Sigmoid colon (tissue), 7 donors: ENCODE data around the gene ANGEL2. TPM values are rescaled to one million over a fixed set of nuclear protein-coding genes. Genes with fewer than 3 reads are reported as not detected.

Experiments
- DNase-seq: peaks from one replicate; pipeline ENCODE4 v3.0.0-alpha.2; 2019
- H3K27ac ChIP-seq, 4 donors: fragments of 200-600 bp; sonication (generic); one replicate each; pipeline ENCODE4 v1.5.1; 2016 to 2019; ENCODE audit warnings: mild to moderate bottlenecking in 1 of 4
- H3K27me3 ChIP-seq, 3 donors: fragments of 200-600 bp; sonication (generic); one replicate each; pipeline ENCODE4 v1.5.1; 2019; ENCODE audit warnings: mild to moderate bottlenecking in 1 of 3
- H3K36me3 ChIP-seq, 4 donors: fragments of 200-600 bp; sonication (generic); one replicate each; pipeline ENCODE4 v1.5.1; 2016 to 2019
- H3K4me1 ChIP-seq, 4 donors: fragments of 200-600 bp; sonication (generic); one replicate each; pipeline ENCODE4 v1.5.1; 2017 to 2019
- H3K4me3 ChIP-seq, 4 donors: fragments of 200-600 bp; sonication (generic); one replicate each; pipeline ENCODE4 v1.5.1; 2017 to 2019; ENCODE audit warnings: mild to moderate bottlenecking in 2 of 4, moderate library complexity in 1 of 4
- H3K9me3 ChIP-seq, 4 donors: fragments of 200-600 bp in 3 of 4; sonication (generic) in 3 of 4; one replicate each; pipeline versions ENCODE4 v1.5.1 to v1.6.1; 2013 to 2019
- EP300 ChIP-seq, 4 donors: sonication (generic); formaldehyde crosslinking; IDR thresholded peaks; one replicate each; pipeline ENCODE4 v1.6.1; 2017; ENCODE audit warnings: antibody characterized with exemption in 4 of 4
- POLR2A ChIP-seq, 2 donors: fragments of 450-650 bp; IDR thresholded peaks; one replicate each; pipeline ENCODE4 v1.6.1; 2016; ENCODE audit warnings: antibody characterized with exemption in 2 of 2, mild to moderate bottlenecking in 2 of 2, moderate library complexity in 2 of 2
- POLR2AphosphoS5 ChIP-seq, 4 donors: sonication (generic); formaldehyde crosslinking; IDR thresholded peaks; one replicate each; pipeline ENCODE4 v1.6.1; 2017; ENCODE audit warnings: antibody characterized with exemption in 4 of 4
- WGBS, 2 donors: extraction: QIAGEN DNeasy Blood & Tissue Kit; methylation state at CpG; one replicate each; pipeline ENCODE4 v1.1.7; 2013; 5-methylcytosine and 5-hydroxymethylcytosine counted together
- intact Hi-C: fragments of 100-400 bp; cut with DNase I; formaldehyde crosslinking; loops from one replicate; pipeline ENCODE4 v1.15.1; 2023
- polyA plus RNA-seq, 3 donors: library from polyadenylated mRNA; stranded (reverse); fragments of 200-250 nt; gene quantifications; one replicate each; pipeline ENCODE4 v1.2.3, GENCODE V29; 2013
- total RNA-seq, 4 donors: library from RNA; depleted of rRNA; stranded (reverse); fragments of >200 nt; gene quantifications; one replicate each; pipeline ENCODE4 v1.1.0, GENCODE V29; 2016
- TF ChIP-seq, protein P1 (sequence below), 4 experiments: fragments of 450-650 bp in 3 of 4; fragments of 200-600 bp in 1 of 4; IDR thresholded peaks; one replicate each; pipeline ENCODE4 v1.5.1; 2016 to 2019; ENCODE audit warnings: antibody characterized with exemption in 4 of 4, mild to moderate bottlenecking in 3 of 4, moderate library complexity in 2 of 4
- donor health status: healthy with polysubstance abuse.
- donor health status: Bipolar disorder and iron deficiency.
- donor health status: healthy.

ANGEL2 gene
- total and polyA plus RNA-seq, 7 donors = 10.8 to 57.8 (median 37.9) TPM

DNA sequence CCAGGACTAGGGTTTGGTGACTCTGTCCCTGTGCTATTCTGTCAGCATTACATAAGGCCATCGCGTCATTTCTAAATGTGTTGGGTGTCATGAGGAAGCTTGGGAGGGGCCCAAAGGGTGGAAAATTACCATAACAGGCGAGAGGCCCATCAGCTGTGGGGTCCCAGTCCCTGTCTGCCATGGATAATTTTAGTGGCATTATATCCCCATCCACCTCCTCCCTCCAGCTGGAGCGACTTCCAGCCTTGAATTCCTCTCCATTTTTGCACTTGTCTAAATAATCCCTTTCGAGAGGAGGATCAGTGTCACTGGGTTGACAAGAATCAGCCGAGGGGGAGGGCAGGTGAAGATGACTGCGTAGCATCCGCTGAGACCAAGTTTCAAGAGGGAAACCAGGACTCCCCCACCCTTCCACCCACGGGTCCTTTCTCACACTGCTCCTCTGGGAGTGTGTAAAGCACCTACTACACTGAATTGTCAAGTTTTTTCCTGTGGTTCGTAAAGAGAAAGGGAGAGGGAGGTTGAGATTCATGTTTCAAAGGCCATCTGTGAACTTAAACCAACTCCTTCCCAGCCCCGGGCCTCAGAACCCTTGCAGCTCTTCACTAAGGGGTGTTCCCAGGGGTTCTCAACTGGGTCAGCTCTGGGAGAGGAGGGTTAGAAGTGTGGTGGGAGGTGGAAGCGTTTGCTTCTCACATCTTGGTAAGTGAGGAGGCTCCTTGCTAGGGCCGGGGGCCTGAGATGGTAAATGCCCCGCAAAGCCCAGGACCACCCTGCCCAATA, 36.1 kb downstream of the ANGEL2 start:
- TF ChIP-seq EP300 (IDR thresholded peaks at IDR 0.05) (no peak), POLR2AphosphoS5 (IDR thresholded peaks at IDR 0.05) (no peak), POLR2A (IDR thresholded peaks at IDR 0.05) (no peak)
- TF ChIP-seq, protein P1, sequence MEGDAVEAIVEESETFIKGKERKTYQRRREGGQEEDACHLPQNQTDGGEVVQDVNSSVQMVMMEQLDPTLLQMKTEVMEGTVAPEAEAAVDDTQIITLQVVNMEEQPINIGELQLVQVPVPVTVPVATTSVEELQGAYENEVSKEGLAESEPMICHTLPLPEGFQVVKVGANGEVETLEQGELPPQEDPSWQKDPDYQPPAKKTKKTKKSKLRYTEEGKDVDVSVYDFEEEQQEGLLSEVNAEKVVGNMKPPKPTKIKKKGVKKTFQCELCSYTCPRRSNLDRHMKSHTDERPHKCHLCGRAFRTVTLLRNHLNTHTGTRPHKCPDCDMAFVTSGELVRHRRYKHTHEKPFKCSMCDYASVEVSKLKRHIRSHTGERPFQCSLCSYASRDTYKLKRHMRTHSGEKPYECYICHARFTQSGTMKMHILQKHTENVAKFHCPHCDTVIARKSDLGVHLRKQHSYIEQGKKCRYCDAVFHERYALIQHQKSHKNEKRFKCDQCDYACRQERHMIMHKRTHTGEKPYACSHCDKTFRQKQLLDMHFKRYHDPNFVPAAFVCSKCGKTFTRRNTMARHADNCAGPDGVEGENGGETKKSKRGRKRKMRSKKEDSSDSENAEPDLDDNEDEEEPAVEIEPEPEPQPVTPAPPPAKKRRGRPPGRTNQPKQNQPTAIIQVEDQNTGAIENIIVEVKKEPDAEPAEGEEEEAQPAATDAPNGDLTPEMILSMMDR (IDR thresholded peaks at IDR 0.05) = no peak
- WGBS, 2 donors = 75 to 86% methylated on average over 14 of the region's 14 CpGs

DNA sequence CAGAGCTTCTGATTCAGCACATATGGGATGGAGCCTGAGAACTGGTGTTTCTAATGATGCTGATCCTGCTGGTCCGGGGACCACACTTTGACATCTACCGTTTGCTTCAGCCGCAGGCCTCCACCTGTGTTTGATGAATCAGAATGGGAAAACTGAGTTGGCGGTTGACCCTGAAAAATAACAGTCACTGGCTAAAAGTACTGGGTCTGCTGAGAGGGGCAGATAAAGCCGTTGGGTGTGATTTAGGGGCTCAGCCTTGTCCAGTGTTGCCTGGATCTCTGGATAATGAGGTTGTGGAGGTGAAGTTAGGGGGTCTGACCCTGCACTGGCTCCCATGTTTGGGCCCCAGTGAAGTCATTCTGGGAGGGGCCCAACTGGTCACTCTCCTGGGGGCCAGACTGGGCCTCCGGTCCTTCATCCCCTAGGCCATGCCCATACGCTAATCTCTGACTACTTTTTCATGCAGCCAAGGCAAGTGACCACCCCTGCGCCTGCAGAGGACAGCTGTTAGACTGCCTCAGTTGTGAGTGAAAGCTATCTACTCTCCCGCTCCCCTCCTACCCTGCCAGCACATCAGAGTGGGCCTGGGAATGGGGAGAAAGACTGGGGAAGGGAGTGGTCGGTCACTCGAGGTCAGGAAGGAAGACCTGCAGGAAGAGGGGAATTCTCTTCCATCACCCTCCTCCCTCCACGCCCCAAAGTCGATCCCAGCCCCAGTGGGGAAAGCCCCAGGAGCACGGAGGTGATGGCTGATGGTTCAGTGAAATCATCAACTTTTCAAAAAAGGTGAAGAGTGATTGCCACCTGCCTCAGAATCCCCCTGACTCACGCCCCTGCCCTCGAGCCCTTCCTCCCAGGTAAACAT, 37.7 kb downstream of the ANGEL2 start:
- TF ChIP-seq, protein P1 (IDR thresholded peaks at IDR 0.05) = no peak
- TF ChIP-seq POLR2A (IDR thresholded peaks at IDR 0.05) = no peak
- no peak for TF ChIP-seq POLR2AphosphoS5 (IDR thresholded peaks at IDR 0.05)
- no peak for TF ChIP-seq EP300 (IDR thresholded peaks at IDR 0.05)
- Histone ChIP-seq H3K27me3 (no peaks in the 10 kb centered on the region), H3K9me3 (no peaks in the 10 kb centered on the region), H3K4me1 (peaks cover 0 to 9% (median 0%) of the 10 kb centered on the region in 4 donors), H3K27ac (no peak overlapping the region), H3K36me3 (no peaks in the 10 kb centered on the region), H3K4me3 (no peak overlapping the region)
- intact Hi-C loops = no loop called here
- no peak for DNase-seq
- 81 to 83% methylated on average over 16 of the region's 16 CpGs for WGBS, 2 donors

More for the DNA sequence above, 36.1 kb downstream of the ANGEL2 start:
- no peaks in the 10 kb centered on the region for H3K27me3 ChIP-seq
- no peak for DNase-seq
- no peaks in the 10 kb centered on the region for H3K36me3 ChIP-seq
- H3K27ac ChIP-seq = peak overlapping the region in 1 of 4 donors; percentile 62
- H3K4me1 ChIP-seq = peaks cover 0 to 9% (median 0%) of the 10 kb centered on the region in 4 donors
- no peaks in the 10 kb centered on the region for H3K9me3 ChIP-seq
- H3K4me3 ChIP-seq = no peak overlapping the region
- intact Hi-C loops = no loop called here

DNA sequence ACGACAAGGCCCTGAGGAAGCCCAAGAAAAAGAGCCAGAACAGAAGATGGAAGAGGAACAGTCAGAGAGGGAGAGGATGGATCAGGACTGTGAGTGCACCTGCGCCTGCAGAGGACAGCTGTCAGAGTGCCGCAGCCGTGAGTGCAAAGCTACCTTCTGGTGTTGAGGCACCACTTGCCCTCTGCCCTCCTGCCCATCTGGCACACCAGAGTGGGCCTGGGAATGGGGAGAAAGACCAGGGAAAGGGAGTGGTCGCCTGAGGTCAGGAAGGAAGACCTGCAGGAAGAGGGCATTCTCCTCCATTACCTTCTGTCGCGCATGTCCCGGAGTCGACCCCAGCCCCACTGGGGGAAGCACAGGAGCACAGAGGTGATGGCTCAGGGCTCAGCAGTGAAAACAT, 39.1 kb downstream of the ANGEL2 start:
- WGBS, 2 donors = 92% methylated on average over 9 of the region's 9 CpGs
- no peak overlapping the region for H3K4me3 ChIP-seq
- no peak for TF ChIP-seq POLR2AphosphoS5 (IDR thresholded peaks at IDR 0.05)
- TF ChIP-seq, protein P1 (IDR thresholded peaks at IDR 0.05) = no peak
- TF ChIP-seq EP300 (IDR thresholded peaks at IDR 0.05) = no peak
- TF ChIP-seq POLR2A (IDR thresholded peaks at IDR 0.05) = no peak
- H3K4me1 ChIP-seq = peaks cover 0 to 9% (median 0%) of the 10 kb centered on the region in 4 donors
- H3K27me3 ChIP-seq = no peaks in the 10 kb centered on the region
- intact Hi-C loops = no loop called here
- no peak overlapping the region for H3K27ac ChIP-seq
- DNase-seq = no peak
- no peaks in the 10 kb centered on the region for H3K9me3 ChIP-seq
- no peaks in the 10 kb centered on the region for H3K36me3 ChIP-seq

DNA sequence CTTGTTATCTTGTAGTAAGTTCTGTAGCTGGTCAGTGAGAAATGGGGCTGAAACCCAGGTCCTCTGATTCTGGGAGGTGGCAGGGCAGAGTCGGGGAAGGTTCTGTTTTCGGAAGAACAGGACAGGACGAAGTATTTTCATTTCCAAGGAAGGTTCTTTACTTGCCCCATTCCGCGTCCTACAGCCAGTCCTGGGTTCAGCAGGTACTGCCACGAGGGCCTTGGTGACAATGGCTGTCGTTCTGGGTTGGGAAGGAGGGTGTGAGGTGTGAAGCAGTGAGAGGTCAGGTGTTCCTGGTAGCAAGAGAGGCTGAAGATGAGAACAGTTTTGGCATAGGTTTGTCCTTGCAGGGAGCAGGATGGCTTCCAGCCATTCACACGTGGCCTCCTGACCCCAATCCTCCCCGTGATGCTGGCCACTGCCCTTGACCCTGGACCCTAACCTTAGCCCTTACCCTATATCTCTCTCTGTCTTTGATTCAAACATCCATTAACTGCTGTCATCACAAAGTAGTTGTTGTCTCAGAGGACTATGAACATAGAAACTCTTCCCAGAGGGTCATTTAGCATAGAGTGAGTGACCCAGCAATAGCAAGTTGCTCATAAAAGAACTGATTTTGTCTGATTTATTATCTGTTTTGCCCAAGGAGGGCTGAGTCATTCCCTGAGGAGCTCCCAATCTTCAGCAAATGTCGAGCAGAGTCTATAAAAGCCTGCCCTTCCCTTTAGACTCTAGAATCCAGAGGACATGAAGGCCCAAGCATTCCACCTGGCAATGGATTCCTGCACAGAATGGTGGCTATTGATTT, 40.4 kb downstream of the ANGEL2 start:
- no peaks in the 10 kb centered on the region for H3K9me3 ChIP-seq
- H3K4me3 ChIP-seq = no peak overlapping the region
- no peaks in the 10 kb centered on the region for H3K27me3 ChIP-seq
- H3K4me1 ChIP-seq = no peaks in the 10 kb centered on the region
- H3K36me3 ChIP-seq = no peaks in the 10 kb centered on the region
- TF ChIP-seq, protein P1 (IDR thresholded peaks at IDR 0.05) = no peak
- no peak for TF ChIP-seq POLR2AphosphoS5 (IDR thresholded peaks at IDR 0.05)
- no peak for TF ChIP-seq EP300 (IDR thresholded peaks at IDR 0.05)
- no peak for TF ChIP-seq POLR2A (IDR thresholded peaks at IDR 0.05)
- peak; percentile 37 for DNase-seq
- H3K27ac ChIP-seq = no peak overlapping the region
- intact Hi-C loops = no loop called here
- 87 to 89% methylated on average over 10 of the region's 10 CpGs for WGBS, 2 donors
